Thoracic aorta (tissue), 2 donors: ENCODE measurements around the gene HSD17B8. TPM values are rescaled to one million over a fixed set of nuclear protein-coding genes. Genes with fewer than 3 reads are reported as not detected.

Experiments
- ATAC-seq: fragments of 150-250 bp; one replicate; pipeline ENCODE4 v1.8.0; 2017; ENCODE audit warnings: low read depth; ENCODE audit not compliant: insufficient number of reproducible peaks, low FRiP score
- DNase-seq: peaks from one replicate; pipeline ENCODE4 v3.0.0-alpha.2; 2020; ENCODE audit warnings: low spot score
- H3K27ac ChIP-seq, 2 donors: fragments of 200-600 bp; sonication (generic); 1 replicate in 1 of 2; 2 replicates in 1 of 2; pipeline ENCODE4 v1.5.1; 2016; ENCODE audit warnings: mild to moderate bottlenecking in 2 of 2, moderate library complexity in 2 of 2
- H3K27me3 ChIP-seq: fragments of 200-600 bp; sonication (generic); replicated peaks from 2 replicates; pipeline ENCODE4 v1.6.0; 2016; ENCODE audit warnings: mild to moderate bottlenecking; ENCODE audit not compliant: insufficient read depth
- H3K36me3 ChIP-seq: fragments of 200-600 bp; sonication (generic); one replicate; pipeline ENCODE4 v1.5.1; 2016
- H3K4me1 ChIP-seq, 2 donors: fragments of 200-600 bp; sonication (generic); 1 replicate in 1 of 2; 2 replicates in 1 of 2; pipeline versions ENCODE4 v1.5.1 to v1.6.0; 2016; ENCODE audit warnings: low read depth in 2 of 2, mild to moderate bottlenecking in 1 of 2; ENCODE audit not compliant: control insufficient read depth in 1 of 2
- H3K4me3 ChIP-seq: fragments of 200-600 bp; sonication (generic); 2 replicates; pipeline ENCODE4 v1.5.1; 2016; ENCODE audit warnings: mild to moderate bottlenecking
- H3K9me3 ChIP-seq: fragments of 200-600 bp; sonication (generic); 2 replicates; pipeline ENCODE4 v1.5.1; 2016
- total RNA-seq, 2 donors: library from RNA; depleted of rRNA; stranded (reverse); fragments of >200 nt; gene quantifications; one replicate each; pipeline versions ENCODE4 v1.1.0 to v1.2.3, GENCODE V29; 2016
- TF ChIP-seq, protein P1 (sequence below): fragments of 200-600 bp; sonication (generic); IDR thresholded peaks from one replicate; pipeline ENCODE4 v1.5.1; 2019; ENCODE audit warnings: antibody characterized with exemption

The HSD17B8 gene
- total RNA-seq, 2 donors from 2014 or later = 4.0 to 15.0 TPM

DNA sequence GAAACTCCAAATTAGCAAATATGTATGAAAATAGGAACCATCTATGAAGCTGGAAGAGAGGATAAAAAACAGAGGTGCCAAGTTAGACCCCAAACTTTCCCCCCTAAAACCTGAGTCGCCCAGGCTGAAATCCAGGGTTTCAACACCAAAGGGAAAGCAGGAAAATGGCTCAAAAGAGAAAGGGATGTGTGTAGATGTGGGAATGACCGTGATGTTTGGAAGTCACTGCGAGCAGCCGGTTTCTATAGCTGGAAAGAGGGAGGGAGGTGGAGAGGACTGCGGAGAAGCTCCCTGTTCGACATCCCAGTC is 8.4 kb downstream of the HSD17B8 start:
- Histone ChIP-seq H3K27me3 (no peaks in the 10 kb centered on the region), H3K4me1 (peaks cover 4 to 19% of the 10 kb centered on the region in 2 donors), H3K9me3 (no peaks in the 10 kb centered on the region), H3K4me3 (peak overlapping the region; percentile 76), H3K27ac (no peak overlapping the region), H3K36me3 (peaks cover 10% of the 10 kb centered on the region)
- DNase-seq (no peak), ATAC-seq (no peak)
- TF ChIP-seq, protein P1, sequence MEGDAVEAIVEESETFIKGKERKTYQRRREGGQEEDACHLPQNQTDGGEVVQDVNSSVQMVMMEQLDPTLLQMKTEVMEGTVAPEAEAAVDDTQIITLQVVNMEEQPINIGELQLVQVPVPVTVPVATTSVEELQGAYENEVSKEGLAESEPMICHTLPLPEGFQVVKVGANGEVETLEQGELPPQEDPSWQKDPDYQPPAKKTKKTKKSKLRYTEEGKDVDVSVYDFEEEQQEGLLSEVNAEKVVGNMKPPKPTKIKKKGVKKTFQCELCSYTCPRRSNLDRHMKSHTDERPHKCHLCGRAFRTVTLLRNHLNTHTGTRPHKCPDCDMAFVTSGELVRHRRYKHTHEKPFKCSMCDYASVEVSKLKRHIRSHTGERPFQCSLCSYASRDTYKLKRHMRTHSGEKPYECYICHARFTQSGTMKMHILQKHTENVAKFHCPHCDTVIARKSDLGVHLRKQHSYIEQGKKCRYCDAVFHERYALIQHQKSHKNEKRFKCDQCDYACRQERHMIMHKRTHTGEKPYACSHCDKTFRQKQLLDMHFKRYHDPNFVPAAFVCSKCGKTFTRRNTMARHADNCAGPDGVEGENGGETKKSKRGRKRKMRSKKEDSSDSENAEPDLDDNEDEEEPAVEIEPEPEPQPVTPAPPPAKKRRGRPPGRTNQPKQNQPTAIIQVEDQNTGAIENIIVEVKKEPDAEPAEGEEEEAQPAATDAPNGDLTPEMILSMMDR = no peak

DNA sequence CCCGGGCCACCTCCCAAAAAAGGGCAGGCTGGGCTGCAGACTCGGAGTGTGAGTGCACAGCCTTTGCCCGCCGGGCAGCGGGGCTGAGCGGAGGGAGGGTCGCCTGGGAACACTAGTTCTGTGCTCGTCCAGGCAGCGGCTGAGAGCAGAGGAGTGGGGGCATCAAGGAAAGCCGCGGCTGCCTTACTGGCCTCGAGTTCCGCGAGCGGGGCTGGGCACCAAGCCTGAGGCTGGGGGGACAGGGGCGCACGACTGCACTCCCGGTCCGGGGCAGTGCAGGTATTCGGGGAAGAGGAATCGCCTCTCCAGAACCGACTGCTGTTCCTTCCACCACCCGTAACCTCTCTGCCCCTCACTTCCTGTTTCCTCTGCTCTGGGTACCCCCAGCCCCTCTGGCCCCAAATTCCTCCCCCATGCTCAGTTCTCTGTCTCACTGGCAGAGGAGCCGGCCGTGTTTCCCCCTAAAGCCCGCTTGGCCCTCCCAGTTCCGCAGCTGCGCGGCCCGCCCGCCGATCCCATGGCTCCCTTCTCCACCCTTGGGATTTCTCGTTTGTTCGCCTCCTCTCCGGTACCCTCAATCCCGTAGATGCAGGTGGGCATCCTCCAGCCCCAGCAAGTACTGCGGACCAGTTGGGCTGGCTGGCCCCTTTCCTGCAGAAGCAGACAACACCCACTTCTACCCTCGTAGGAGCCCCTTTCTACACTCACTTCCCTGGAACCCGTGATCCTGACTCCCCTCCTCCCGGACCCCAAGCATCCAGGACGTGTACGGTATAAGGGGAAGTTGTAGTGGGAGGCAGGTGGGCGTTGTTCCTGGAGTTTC is 8.9 kb downstream of the HSD17B8 start:
- ATAC-seq (no peak), DNase-seq (no peak)
- Histone ChIP-seq H3K4me1 (peaks cover 4 to 19% of the 10 kb centered on the region in 2 donors), H3K9me3 (no peaks in the 10 kb centered on the region), H3K36me3 (peaks cover 10% of the 10 kb centered on the region), H3K4me3 (peak overlapping the region; percentile 76), H3K27ac (peak overlapping the region in 1 of 2 donors; percentile 9), H3K27me3 (no peaks in the 10 kb centered on the region)
- TF ChIP-seq, protein P1 = no peak

DNA sequence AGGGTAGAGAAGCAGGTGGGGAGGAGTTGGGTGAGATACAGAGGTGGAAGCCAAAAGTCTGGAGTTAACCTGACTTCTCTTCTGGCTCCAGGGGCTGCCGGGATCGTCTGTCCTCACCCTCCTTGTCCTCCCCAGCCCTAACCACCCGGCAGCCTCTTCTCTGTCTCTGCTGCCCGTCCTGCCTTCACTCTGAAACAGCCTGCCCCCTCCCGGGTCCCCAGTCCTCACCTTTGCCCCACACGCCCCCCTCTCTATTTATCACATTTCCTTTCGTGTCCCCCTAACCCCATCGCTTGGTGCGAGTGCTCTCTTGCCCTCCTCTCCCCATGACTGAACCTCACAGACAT is 9.5 kb downstream of the HSD17B8 start:
- peaks cover 4 to 19% of the 10 kb centered on the region in 2 donors for H3K4me1 ChIP-seq
- ATAC-seq (no peak), DNase-seq (no peak)
- no peaks in the 10 kb centered on the region for H3K27me3 ChIP-seq
- TF ChIP-seq, protein P1 = no peak
- H3K27ac ChIP-seq = peak overlapping the region in 1 of 2 donors; percentile 9
- H3K9me3 ChIP-seq = no peaks in the 10 kb centered on the region
- H3K36me3 ChIP-seq = peaks cover 10% of the 10 kb centered on the region
- H3K4me3 ChIP-seq = peak overlapping the region; percentile 76

DNA sequence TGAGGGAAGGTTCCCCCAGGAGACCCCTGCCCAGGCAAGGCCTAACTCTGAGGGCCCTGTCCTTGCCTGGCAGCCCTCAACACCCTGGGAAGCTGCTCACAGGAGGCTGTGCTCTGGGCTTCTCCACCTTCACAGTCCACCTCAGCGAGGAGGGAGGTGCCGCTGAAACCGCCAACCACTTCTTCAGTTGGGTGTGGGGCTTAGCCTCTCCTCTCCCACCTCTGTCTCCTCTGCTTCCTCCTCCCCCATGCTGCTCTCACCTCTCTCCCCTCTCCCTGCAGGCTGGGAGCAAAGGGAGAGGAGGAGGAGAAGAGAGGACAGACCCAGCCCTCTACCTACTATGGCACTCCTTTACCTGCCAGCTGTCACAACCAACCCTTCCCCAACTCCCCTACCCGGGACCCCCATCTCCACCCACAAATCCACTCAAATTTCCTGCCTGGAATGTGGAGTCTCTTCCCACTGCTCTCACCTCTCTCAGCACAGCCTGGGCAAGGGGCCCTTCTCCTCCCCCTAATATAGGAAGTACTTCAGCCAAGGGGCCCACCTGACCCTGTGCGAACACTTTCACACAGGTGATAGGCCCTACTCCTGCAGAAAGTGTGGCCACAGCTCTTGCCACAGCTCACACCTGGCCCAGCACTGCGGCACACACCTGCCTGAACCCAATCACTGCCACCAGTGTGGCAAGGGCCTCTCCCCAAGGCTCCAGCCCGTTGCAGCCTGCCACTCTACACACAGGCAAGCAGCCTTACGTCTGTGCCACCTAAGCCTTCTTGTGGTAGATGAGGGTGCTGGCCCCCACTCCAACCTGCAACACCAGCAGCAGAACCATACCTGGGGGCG is 11.0 kb downstream of the HSD17B8 start:
- Histone ChIP-seq H3K4me3 (no peak overlapping the region), H3K36me3 (peaks cover 5% of the 10 kb centered on the region), H3K4me1 (peaks cover 4 to 19% of the 10 kb centered on the region in 2 donors), H3K27me3 (no peaks in the 10 kb centered on the region), H3K9me3 (no peaks in the 10 kb centered on the region), H3K27ac (no peak overlapping the region)
- TF ChIP-seq, protein P1 = no peak
- no peak for DNase-seq
- no peak for ATAC-seq

DNA sequence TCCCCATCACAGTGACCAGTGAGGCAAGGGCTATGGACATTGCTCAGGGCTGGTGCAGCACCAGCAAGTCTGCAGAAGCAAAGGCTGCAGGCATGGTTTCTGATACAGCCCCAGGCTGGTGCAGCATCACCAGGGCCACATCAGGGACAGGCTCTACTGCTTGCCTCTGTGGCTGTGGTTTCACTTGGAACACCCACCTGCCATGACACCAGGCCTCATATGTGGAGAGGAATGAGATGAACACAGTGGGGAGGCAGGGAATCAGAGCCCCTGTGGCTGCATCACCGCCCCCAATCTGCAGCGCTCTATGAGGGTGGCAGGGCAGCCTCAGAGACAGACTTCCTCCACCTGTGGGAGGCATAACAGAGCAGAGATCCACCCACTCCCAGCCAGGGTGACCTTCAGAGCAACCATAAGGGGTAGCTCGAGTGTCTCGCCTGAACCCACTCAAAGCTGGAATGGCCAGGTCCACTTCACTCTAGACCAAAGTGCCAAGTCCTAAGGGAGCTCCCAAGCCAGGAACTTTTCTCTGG is 11.7 kb downstream of the HSD17B8 start:
- peaks cover 4 to 19% of the 10 kb centered on the region in 2 donors for H3K4me1 ChIP-seq
- H3K27me3 ChIP-seq = no peaks in the 10 kb centered on the region
- ATAC-seq (no peak), DNase-seq (no peak)
- no peak overlapping the region for H3K4me3 ChIP-seq
- no peaks in the 10 kb centered on the region for H3K36me3 ChIP-seq
- no peaks in the 10 kb centered on the region for H3K9me3 ChIP-seq
- TF ChIP-seq, protein P1 = no peak
- H3K27ac ChIP-seq = no peak overlapping the region
